ENCODE measurements around the gene MAP10. TPM values are rescaled to one million over a fixed set of nuclear protein-coding genes. Genes with fewer than 3 reads are reported as not detected.

Gene MAP10
- total RNA-seq, 1 experiment from 2014 or later = 0.59 TPM

- no peak for DNase-seq (ENCODE audit: extremely low read depth, low read depth)
Observed at GRCh38 chr1:232797856-232798510, 7.2 kb upstream of the MAP10 start.

GRCh38 chr1:232798920-232799319 lies 6.3 kb upstream of the MAP10 start:
- no peak for DNase-seq (ENCODE audit: extremely low read depth, low read depth)

GRCh38 chr1:232806186-232806510 lies 932 bp downstream of the MAP10 start:
- DNase-seq (ENCODE audit: extremely low read depth, low read depth) = no peak

- DNase-seq (ENCODE audit: extremely low read depth, low read depth) = no peak
Observed at GRCh38 chr1:232810856-232811255, 5.6 kb downstream of the MAP10 start.

- no peak for DNase-seq (ENCODE audit: extremely low read depth, low read depth)
Observed at GRCh38 chr1:232812560-232812959, 7.3 kb downstream of the MAP10 start.

GRCh38 chr1:232813097-232813496 lies 7.9 kb downstream of the MAP10 start:
- DNase-seq (ENCODE audit: extremely low read depth, low read depth) = no peak

- no peak for DNase-seq (ENCODE audit: extremely low read depth, low read depth)
Observed at GRCh38 chr1:232813760-232814159, 8.5 kb downstream of the MAP10 start.

- DNase-seq (ENCODE audit: extremely low read depth, low read depth) = no peak
Observed at GRCh38 chr1:232816324-232816723, 11.1 kb downstream of the MAP10 start.

GRCh38 chr1:232818040-232818439 lies 12.8 kb downstream of the MAP10 start:
- no peak for DNase-seq (ENCODE audit: extremely low read depth, low read depth)

GRCh38 chr1:232820431-232820830 lies 15.2 kb downstream of the MAP10 start:
- DNase-seq (ENCODE audit: extremely low read depth, low read depth) = no peak

GRCh38 chr1:232822530-232822929 lies 17.3 kb downstream of the MAP10 start:
- no peak for DNase-seq (ENCODE audit: extremely low read depth, low read depth)

GRCh38 chr1:232826318-232826717 lies 21.1 kb downstream of the MAP10 start:
- no peak for DNase-seq (ENCODE audit: extremely low read depth, low read depth)

GRCh38 chr1:232830661-232831060 lies 25.4 kb downstream of the MAP10 start:
- no peak for DNase-seq (ENCODE audit: extremely low read depth, low read depth)

- no peak for DNase-seq (ENCODE audit: extremely low read depth, low read depth)
Observed at GRCh38 chr1:232831895-232832294, 26.7 kb downstream of the MAP10 start.

- DNase-seq (ENCODE audit: extremely low read depth, low read depth) = no peak
Observed at GRCh38 chr1:232834066-232834465, 28.9 kb downstream of the MAP10 start.

GRCh38 chr1:232835166-232835565 lies 29.9 kb downstream of the MAP10 start:
- DNase-seq (ENCODE audit: extremely low read depth, low read depth) = no peak

- no peak for DNase-seq (ENCODE audit: extremely low read depth, low read depth)
Observed at GRCh38 chr1:232837087-232837486, 31.9 kb downstream of the MAP10 start.

- DNase-seq (ENCODE audit: extremely low read depth, low read depth) = no peak
Observed at GRCh38 chr1:232841823-232842565, 36.8 kb downstream of the MAP10 start.

GRCh38 chr1:232844791-232845190 lies 39.6 kb downstream of the MAP10 start:
- no peak for DNase-seq (ENCODE audit: extremely low read depth, low read depth)

- no peak for DNase-seq (ENCODE audit: extremely low read depth, low read depth)
Observed at GRCh38 chr1:232845406-232845955, 40.3 kb downstream of the MAP10 start.

GRCh38 chr1:232851532-232851931 lies 46.3 kb downstream of the MAP10 start:
- DNase-seq (ENCODE audit: extremely low read depth, low read depth) = no peak
